GM12878 (cell line): ENCODE results near the gene TTC22. TPM values are rescaled to one million over a fixed set of nuclear protein-coding genes. Genes with fewer than 3 reads are reported as not detected.

Experiments
- E4F1 ChIP-seq: fragments of 450-650 bp; IDR thresholded peaks from 2 replicates; pipeline ENCODE4 v1.6.1; 2018; ENCODE audit warnings: borderline replicate concordance, mild to moderate bottlenecking; ENCODE audit not compliant: partially characterized antibody
- ZBED1 ChIP-seq: IDR thresholded peaks from 2 replicates; pipeline ENCODE4 v1.6.1; 2016; ENCODE audit warnings: borderline replicate concordance
- ZZZ3 ChIP-seq: IDR thresholded peaks from 2 replicates; pipeline ENCODE4 v1.6.1; 2011; ENCODE audit warnings: low read depth; ENCODE audit not compliant: control insufficient read depth, insufficient read length
- polyA plus RNA-seq, 11 experiments: library from polyadenylated mRNA; depleted of rRNA in 4 of 11; unstranded in 6 of 11; stranded (reverse) in 5 of 11; fragments of >200 nt; fragmentation: Nextera tagmentation in 4 of 11; fragmentation: Illumina TruSeq in 1 of 11; extraction: Ambion mirVana in 4 of 11; extraction: Trizol in 1 of 11; gene quantifications; 1 replicate in 1 of 11; 2 replicates in 10 of 11; pipeline versions ENCODE4 v1.2.1 to v1.2.3, GENCODE V29; 2011 to 2016; ENCODE audit warnings: inconsistent platforms in 2 of 11, missing spikeins in 2 of 11, low read depth in 1 of 11
- total RNA-seq, 4 experiments: library from RNA; depleted of rRNA in 3 of 4; stranded (reverse); fragments of >200 nt in 3 of 4; fragmentation: Illumina TruSeq in 1 of 4; extraction: Trizol in 1 of 4; gene quantifications; 2 replicates each; pipeline versions ENCODE4 v1.2.1 to v1.2.3, GENCODE V29; 2013 to 2021
- TF ChIP-seq, protein P1 (sequence below): IDR thresholded peaks from 2 replicates; pipeline ENCODE4 v1.6.1; 2012; ENCODE audit warnings: mild to moderate bottlenecking, low read depth, low read length

The TTC22 gene
- total and polyA plus RNA-seq, 10 of the 15 experiments (the other 5 are each of a cell fraction or from before 2014, with no cell fraction given): 0.64 to 5.1 (median 1.9) TPM

- TF ChIP-seq, protein P1, sequence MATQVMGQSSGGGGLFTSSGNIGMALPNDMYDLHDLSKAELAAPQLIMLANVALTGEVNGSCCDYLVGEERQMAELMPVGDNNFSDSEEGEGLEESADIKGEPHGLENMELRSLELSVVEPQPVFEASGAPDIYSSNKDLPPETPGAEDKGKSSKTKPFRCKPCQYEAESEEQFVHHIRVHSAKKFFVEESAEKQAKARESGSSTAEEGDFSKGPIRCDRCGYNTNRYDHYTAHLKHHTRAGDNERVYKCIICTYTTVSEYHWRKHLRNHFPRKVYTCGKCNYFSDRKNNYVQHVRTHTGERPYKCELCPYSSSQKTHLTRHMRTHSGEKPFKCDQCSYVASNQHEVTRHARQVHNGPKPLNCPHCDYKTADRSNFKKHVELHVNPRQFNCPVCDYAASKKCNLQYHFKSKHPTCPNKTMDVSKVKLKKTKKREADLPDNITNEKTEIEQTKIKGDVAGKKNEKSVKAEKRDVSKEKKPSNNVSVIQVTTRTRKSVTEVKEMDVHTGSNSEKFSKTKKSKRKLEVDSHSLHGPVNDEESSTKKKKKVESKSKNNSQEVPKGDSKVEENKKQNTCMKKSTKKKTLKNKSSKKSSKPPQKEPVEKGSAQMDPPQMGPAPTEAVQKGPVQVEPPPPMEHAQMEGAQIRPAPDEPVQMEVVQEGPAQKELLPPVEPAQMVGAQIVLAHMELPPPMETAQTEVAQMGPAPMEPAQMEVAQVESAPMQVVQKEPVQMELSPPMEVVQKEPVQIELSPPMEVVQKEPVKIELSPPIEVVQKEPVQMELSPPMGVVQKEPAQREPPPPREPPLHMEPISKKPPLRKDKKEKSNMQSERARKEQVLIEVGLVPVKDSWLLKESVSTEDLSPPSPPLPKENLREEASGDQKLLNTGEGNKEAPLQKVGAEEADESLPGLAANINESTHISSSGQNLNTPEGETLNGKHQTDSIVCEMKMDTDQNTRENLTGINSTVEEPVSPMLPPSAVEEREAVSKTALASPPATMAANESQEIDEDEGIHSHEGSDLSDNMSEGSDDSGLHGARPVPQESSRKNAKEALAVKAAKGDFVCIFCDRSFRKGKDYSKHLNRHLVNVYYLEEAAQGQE: no peak
- no peak for TF ChIP-seq ZBED1
- no peak for TF ChIP-seq E4F1
- no peak for TF ChIP-seq ZZZ3
Observed at GRCh38 chr1:54811739-54812655, 10.9 kb upstream of the TTC22 start (continued).
